Pancreas (tissue), 10 donors: ENCODE results near the gene ARHGEF26. TPM values are rescaled to one million over a fixed set of nuclear protein-coding genes. Genes with fewer than 3 reads are reported as not detected.

ENCODE experiments used
- ATAC-seq, 4 donors: fragments of 200-7000 bp; cut with Tn5 transposase; one replicate each; pipeline versions ENCODE4 v1.8.0 to v1.9.1; 2020; ENCODE audit warnings: mild to moderate bottlenecking in 4 of 4, moderate library complexity in 4 of 4
- DNase-seq, 6 donors: peaks; one replicate each; pipeline ENCODE4 v3.0.0-alpha.2; 2020
- FAIRE-seq: peaks from 2 replicates; lab custom pipeline; 2012; peaks lifted over from hg19 to GRCh38; lab: Jason Lieb, UNC
- H3K27ac ChIP-seq, 4 donors: fragments of 200-600 bp; sonication (generic); 1 replicate in 3 of 4; 2 replicates in 1 of 4; pipeline versions ENCODE4 v1.5.0 to v1.8.0; 2020
- H3K27me3 ChIP-seq, 4 donors: fragments of 200-600 bp; one replicate each; pipeline ENCODE4 v1.8.0; 2021
- H3K36me3 ChIP-seq, 3 donors: fragments of 200-600 bp; sonication (generic) in 1 of 3; one replicate each; pipeline versions ENCODE4 v1.5.0 to v1.8.0; 2020 to 2021
- H3K4me1 ChIP-seq, 3 donors: fragments of 200-600 bp; one replicate each; pipeline ENCODE4 v1.8.0; 2021
- H3K4me3 ChIP-seq, 4 donors: fragments of 200-600 bp; sonication (generic) in 2 of 4; one replicate each; pipeline versions ENCODE4 v1.5.0 to v1.8.0; 2020 to 2021
- H3K9me3 ChIP-seq, 4 donors: fragments of 200-600 bp; one replicate each; pipeline ENCODE4 v1.8.0; 2021
- CTCF ChIP-seq, 4 donors: fragments of 200-600 bp; sonication (generic) in 3 of 4; IDR thresholded peaks; one replicate each; pipeline versions ENCODE4 v1.5.0 to v1.8.0; 2021; ENCODE audit warnings: antibody characterized with exemption in 4 of 4
- WGBS, 2 donors: extraction: QIAGEN DNeasy Blood & Tissue Kit; methylation state at CpG; one replicate each; pipeline ENCODE4 v1.1.7; 2013; 5-methylcytosine and 5-hydroxymethylcytosine counted together
- intact Hi-C, 3 donors: fragments of 100-400 bp; cut with DNase I; formaldehyde crosslinking; loops; one replicate each; pipeline versions ENCODE4 v1.11.1 to v1.14.2; 2022
- polyA plus RNA-seq, 2 donors: library from polyadenylated mRNA; stranded (reverse); fragments of 200-250 nt; gene quantifications; one replicate each; pipeline ENCODE4 v1.2.3, GENCODE V29; 2013
- total RNA-seq, 6 donors: library from RNA; stranded (reverse); fragmentation: NEBNext Ultra II Directional in 4 of 6; extraction: Animal tissue kit (Norgen Biotek cat#: 25700) in 4 of 6; gene quantifications; one replicate each; pipeline versions ENCODE4 v1.2.1 to v1.2.4, GENCODE V29; 2021 to 2023
- donor health status: healthy with polysubstance abuse.
- donor health status: DM: no; HTN: no; CAD: no; lungs with moderate emphysema.
- donor health status: DM: no; HTN: no; CAD: no.
- donor health status: control.
- donor health status: control.
- donor health status: Bipolar disorder and iron deficiency.
- donor health status: DM: yes; HTN: yes; CAD: no.
- donor health status: DM: no; HTN: no; CAD: no.
- donor health status: DM: no; HTN: no; CAD: no.
- donor health status: DM: yes; HTN: yes; CAD: no.

The ARHGEF26 gene
- total and polyA plus RNA-seq, 8 donors: 2.7 to 6.5 (median 4.9) TPM

- no peak for FAIRE-seq
- Histone ChIP-seq H3K27me3 (no peaks in the 10 kb centered on the region), H3K27ac (no peak overlapping the region), H3K36me3 (no peaks in the 10 kb centered on the region), H3K4me1 (no peaks in the 10 kb centered on the region), H3K9me3 (no peaks in the 10 kb centered on the region), H3K4me3 (no peak overlapping the region)
- no peak for TF ChIP-seq CTCF (IDR thresholded peaks at IDR 0.05)
- intact Hi-C loops: no loop called here
- WGBS, 2 donors: 97% methylated on average over 1 of the region's 1 CpG
- DNase-seq: no peak
- no peak for ATAC-seq
These were observed 97.5 kb downstream of the ARHGEF26 start for GRCh38 chr3:154218728-154219127.

GRCh38 chr3:154220462-154220861 lies 99.3 kb downstream of the ARHGEF26 start:
- DNase-seq (no peak), ATAC-seq (no peak), FAIRE-seq (no peak)
- Histone ChIP-seq H3K9me3 (no peaks in the 10 kb centered on the region), H3K4me3 (no peak overlapping the region), H3K36me3 (no peaks in the 10 kb centered on the region), H3K27me3 (no peaks in the 10 kb centered on the region), H3K27ac (no peak overlapping the region), H3K4me1 (no peaks in the 10 kb centered on the region)
- intact Hi-C loops: no loop called here
- no peak for TF ChIP-seq CTCF (IDR thresholded peaks at IDR 0.05)
- WGBS, 2 donors: 88 to 93% methylated on average over 2 of the region's 2 CpGs

- ATAC-seq (no peak), FAIRE-seq (no peak), DNase-seq (no peak)
- H3K27ac ChIP-seq: no peak overlapping the region
- TF ChIP-seq CTCF (IDR thresholded peaks at IDR 0.05): no peak
- no peaks in the 10 kb centered on the region for H3K36me3 ChIP-seq
- no peak overlapping the region for H3K4me3 ChIP-seq
- H3K9me3 ChIP-seq: no peaks in the 10 kb centered on the region
- intact Hi-C loops: no loop called here
- no peaks in the 10 kb centered on the region for H3K27me3 ChIP-seq
- no peaks in the 10 kb centered on the region for H3K4me1 ChIP-seq
These were observed 102.3 kb downstream of the ARHGEF26 start for GRCh38 chr3:154223519-154223918.

GRCh38 chr3:154224366-154224765 lies 103.2 kb downstream of the ARHGEF26 start:
- no peaks in the 10 kb centered on the region for H3K4me1 ChIP-seq
- H3K36me3 ChIP-seq: no peaks in the 10 kb centered on the region
- TF ChIP-seq CTCF (IDR thresholded peaks at IDR 0.05): no peak
- no peaks in the 10 kb centered on the region for H3K27me3 ChIP-seq
- FAIRE-seq: no peak
- ATAC-seq: no peak
- WGBS, 2 donors: 62 to 69% methylated on average over 6 of the region's 6 CpGs
- H3K4me3 ChIP-seq: no peak overlapping the region
- no peak for DNase-seq
- H3K9me3 ChIP-seq: no peaks in the 10 kb centered on the region
- H3K27ac ChIP-seq: no peak overlapping the region
- intact Hi-C loops: no loop called here

GRCh38 chr3:154224866-154225265 lies 103.7 kb downstream of the ARHGEF26 start:
- no peak for FAIRE-seq
- Histone ChIP-seq H3K27ac (no peak overlapping the region), H3K4me1 (no peaks in the 10 kb centered on the region), H3K36me3 (no peaks in the 10 kb centered on the region), H3K27me3 (no peaks in the 10 kb centered on the region), H3K9me3 (no peaks in the 10 kb centered on the region), H3K4me3 (no peak overlapping the region)
- ATAC-seq: no peak
- no peak for TF ChIP-seq CTCF (IDR thresholded peaks at IDR 0.05)
- intact Hi-C loops: no loop called here
- no peak for DNase-seq
